Measurements from ENCODE around the gene PRAMEF5.
"Not testable (repeated sequence)": the region's sequence is repeated elsewhere in the genome, so short reads cannot be mapped to it uniquely, and the experiment has no call there.

The PRAMEF5 gene

DNA sequence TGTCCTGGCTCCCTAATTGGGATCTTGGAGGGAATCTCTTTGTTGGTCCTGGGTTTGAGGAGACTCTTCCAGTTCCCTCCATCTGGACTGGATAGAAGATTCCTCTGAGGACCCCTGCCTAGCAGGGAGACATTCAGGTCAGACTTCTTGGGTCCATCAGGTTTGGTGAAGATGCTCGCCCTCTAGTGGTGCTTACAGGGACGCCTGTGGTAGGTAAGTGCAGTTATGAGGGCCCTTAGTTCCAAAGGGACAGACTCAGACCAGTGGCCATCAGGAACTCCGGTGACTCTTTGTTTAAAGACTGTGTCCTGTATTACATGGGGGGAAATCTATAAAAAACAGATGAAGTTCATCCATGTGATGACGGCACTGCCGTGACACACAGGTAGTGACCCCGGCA lies 23.0 kb downstream of the PRAMEF5 start:
- DNase-seq (ENCODE audit: low spot score), result not testable (repeated sequence)

DNA sequence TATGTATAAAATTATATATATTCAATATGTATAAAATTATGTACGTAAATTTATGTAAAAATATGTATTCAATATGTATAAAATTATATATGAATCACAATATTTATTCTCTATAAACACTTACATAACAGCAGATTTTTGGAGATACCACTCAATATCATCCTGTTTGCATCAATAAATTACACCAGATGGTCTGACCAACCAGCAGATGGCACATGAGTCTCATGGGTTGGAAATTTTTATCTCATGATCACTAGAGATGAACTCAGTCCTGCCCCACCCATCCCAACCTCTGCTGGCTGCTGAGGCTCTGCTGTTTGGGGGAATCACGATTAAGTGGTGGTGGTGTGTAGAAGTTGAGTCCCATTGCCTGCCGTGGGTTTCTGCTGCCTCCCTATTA lies 25.6 kb downstream of the PRAMEF5 start:
- not testable (repeated sequence) for DNase-seq (ENCODE audit: low spot score)

DNA sequence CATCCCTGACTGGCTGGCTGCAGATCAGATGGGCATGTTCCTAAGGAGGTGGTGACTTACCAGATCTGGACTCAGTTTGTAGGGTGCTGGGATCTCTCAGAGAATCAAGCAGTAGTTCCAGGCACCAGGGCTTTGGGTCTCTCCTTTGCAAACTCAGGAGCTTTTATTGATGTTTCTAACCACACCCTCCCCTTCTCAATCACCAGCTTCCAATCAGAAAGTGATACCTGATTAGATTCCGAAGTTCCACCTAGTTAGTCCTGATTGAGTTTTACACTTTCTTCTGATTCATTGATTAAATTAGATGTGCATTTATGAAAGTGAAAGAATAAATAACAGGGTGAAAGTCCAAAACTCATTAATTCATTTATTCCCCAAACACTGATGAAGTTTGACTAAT lies 31.0 kb downstream of the PRAMEF5 start, which contains the start of gene PRAMEF8:
Gene PRAMEF8, minus strand, starts transcription at position 101 of the 400 bp plus-strand sequence. CDS start 1,046 bp downstream, outside the sequence.
- DNase-seq (ENCODE audit: low spot score), result not testable (repeated sequence)

DNA sequence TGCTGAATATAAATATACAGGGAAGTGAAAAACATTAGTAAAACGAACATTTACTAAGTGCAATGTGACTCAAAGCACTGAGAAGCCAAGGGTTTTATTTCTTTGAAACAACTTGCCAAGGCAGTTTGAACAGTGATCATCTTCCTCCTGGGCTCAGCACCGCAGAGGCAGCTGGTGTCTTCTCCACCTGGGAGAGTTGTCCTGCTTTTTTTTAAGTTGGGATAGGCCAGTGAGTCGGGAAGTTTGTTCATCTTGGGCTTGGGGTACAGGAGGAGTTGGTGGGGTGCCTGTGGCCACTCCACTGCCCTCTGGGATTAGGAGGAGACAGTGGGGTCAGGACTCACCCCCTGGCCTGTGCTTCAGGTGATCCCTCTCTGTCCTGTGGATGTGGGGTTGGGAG lies 35.0 kb downstream of the PRAMEF5 start:
- DNase-seq (ENCODE audit: low spot score), result not testable (repeated sequence)

DNA sequence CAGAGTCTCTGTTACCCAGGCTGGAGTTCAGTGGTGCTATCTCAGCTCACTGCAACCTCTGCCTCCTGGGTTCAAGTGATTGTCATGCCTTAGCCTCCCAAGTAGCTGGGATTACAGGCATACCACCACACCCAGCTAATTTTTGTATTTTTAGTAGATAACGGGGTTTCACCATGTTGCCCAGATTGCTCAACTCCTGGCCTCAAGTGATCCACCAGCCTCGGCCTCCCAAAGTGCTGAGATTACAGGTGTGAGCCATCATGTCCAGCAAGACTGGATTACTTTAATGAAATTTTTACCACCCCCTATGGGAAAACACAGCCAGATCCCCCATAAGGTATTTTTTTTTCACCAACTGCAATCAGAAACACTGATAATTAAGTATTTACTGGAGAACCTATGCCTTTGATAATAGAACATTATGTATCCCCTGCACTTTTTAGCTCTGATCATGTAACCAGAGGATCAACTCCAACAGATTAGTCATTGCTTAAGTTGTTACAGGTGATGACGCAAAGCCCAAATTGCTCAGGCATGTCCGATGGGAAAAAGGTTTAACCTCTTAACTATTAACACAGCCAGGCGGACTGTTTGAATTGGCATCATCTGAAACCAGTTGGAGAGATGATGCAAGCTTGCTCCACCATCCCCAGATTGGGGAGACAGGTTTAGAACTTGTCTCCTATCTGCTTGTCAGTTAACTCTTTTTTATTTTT lies 43.4 kb downstream of the PRAMEF5 start:
- not testable (repeated sequence) for DNase-seq (ENCODE audit: low spot score)

DNA sequence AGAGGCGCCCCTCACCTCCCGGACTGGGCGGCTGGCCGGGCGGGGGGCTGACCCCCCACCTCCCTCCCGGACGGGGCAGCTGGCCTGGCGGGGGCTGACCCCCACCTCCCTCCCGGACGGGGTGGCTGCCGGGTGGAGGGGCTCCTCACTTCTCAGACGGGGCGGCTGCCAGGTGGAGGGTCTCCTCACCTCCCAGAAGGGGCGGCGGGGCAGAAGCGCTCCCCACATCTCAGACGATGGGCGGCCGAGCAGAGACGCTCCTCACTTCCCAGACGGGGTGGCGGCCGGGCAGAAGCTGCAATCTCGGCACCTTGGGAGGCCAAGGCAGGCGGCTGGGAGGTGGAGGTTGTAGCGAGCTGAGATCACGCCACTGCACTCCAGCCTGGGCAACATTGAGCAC lies 44.7 kb downstream of the PRAMEF5 start:
- not testable (repeated sequence) for DNase-seq (ENCODE audit: low spot score)

DNA sequence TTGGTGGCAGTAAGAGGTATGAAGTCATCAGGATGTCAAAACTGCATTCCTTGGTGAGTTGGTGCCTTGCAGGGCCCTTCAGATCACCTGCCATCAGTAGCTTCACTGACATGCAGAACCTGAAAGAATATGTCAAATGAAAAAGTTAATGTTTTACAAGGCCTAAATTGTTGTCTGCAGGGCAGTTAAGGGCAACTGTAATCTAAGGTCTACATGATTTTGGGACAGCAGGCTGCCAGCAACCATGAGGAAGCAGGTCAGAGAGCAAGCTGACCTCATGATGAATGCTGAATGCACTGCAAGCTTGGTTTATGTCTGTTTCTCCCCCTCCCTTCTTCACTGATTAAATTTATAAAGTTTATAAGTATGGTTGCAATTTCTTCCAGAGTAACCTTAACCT lies 48.2 kb downstream of the PRAMEF5 start:
- DNase-seq (ENCODE audit: low spot score), result not testable (repeated sequence)

DNA sequence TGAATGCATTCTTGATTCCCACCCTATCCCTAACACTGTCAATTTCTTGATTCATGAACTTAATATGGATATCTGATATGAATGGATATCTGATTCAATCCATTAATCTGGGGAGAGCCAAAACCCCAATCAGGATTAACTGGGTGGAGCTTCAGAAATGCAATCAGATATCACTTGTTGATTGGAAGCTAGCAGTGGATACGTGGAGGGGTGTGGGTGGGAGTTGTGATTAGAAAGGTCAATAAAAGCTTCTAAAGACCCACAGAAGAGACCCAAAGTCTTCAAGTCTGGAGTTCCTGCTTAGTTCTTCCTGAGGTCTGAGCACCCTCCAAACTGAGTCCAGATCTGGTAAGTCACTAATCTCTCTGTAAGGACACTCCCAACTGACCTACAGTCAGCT lies 49.2 kb downstream of the PRAMEF5 start, which contains the start of gene PRAMEF33:
Gene PRAMEF33, plus strand, starts transcription at position 301 of the 400 bp plus-strand sequence. CDS start 2,416 bp downstream, outside the sequence.
- DNase-seq (ENCODE audit: low spot score), result not testable (repeated sequence)
